HG03045 (cell line): ENCODE measurements around the gene SMPD3.

Experiments
- ATAC-seq: cut with Tn5 transposase; IDR thresholded peaks from one replicate; pipeline ENCODE4 v1.9.1; 2021; ENCODE audit warnings: mild to moderate bottlenecking, moderate library complexity; ENCODE audit not compliant: unreplicated experiment

The SMPD3 gene

DNA sequence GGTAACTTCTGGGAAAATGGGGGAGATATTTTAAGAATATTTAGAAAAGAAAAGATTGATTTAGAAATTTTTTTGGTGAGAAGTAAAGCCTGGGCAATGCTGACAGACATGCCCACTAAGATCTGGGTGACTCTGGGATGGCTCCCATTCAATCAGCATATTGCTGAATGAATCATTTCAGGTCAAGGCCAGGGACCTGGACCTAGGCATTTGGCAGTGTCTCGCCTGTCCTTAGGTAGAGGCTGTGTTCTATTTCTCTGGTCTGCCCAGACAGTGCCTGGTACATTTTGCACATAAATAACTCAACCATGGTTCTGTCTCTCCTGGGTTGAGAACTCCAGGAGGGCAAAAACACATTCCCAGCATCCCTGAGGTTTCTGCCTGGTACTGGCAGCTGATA is 39.9 kb downstream of the SMPD3 start:
- ATAC-seq: no peak

DNA sequence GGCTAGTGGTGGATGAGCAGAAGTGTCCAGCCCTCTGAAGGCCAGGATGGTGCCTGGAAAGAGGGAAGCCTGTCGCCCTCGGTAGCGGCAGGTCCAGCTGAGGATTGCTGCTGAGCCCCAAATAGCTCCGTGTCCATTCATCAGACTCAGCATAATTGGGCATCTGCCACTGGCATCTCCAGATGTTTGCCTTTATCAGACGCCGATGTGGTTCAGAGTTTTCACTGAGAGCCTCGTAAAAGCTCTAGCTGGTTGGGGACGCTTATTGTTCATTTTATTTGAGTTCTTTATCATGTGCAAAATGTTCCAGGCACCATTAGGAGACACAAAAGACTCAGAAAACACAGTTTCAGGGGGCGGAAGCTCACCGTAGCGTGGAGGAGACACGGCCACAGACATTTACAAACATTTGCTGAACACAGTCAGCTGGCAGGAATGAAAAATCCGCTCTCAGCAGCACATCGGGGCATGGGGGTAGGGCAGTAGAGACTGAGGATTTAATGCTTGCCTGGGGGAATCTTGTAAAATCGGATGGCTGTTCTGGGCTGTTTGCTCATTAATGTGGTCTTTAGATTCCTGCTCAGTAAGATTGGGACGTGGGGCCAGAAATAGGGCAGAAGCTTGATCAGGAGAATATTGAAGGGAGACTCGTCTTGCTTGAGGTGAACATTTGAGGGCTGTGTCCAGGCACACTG is 41.7 kb downstream of the SMPD3 start:
- no peak for ATAC-seq

DNA sequence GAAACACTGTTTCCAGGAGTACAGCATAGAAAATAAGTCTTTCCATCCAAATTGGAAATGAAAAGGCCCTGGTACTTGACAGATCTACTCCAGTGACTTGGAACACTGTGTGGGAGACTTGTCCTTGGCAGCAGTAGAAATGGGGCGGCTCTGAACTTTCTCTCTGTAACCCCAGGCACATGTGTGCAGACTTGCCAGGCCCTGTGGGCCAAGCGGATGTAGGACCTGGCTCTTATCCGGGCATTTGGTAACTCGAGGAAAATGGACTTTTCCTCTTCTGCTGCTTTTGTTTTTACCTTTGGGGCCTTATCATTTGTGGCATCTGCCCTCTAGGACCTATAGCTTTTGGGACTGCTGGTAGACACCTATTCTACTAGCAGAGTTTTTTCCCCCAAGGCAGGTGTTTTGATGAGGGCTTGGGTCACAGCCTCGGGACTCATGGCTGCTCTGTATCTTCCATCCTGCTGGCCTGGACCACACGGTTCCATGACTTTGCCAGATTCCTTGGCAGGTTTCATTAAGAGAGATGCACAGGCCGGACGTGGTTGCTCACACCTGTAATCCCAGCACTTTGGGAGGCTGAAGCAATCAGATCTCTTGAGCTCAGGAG is 43.5 kb downstream of the SMPD3 start:
- ATAC-seq: no peak

- ATAC-seq: no peak
Measured at GRCh38 chr16:68403704-68404103, 44.6 kb downstream of the SMPD3 start.

- ATAC-seq: no peak
Measured at GRCh38 chr16:68403177-68403576, 45.1 kb downstream of the SMPD3 start.

DNA sequence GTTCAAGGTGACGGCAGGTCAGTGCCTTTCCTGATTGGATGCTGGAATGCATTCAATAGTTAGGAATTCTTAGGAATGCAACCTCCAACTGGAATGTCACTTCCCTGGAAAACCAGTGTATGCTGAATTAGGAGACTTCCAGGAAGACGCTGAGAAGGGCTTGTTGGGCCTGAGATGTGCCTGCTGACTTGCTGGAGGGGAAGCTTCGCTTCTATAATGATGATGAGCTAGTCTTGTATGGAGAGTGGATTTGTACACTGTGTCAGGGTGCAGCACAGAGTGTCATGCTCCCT is 45.6 kb downstream of the SMPD3 start:
- ATAC-seq: no peak

- no peak for ATAC-seq
Measured at GRCh38 chr16:68401871-68402747, 46.2 kb downstream of the SMPD3 start.

DNA sequence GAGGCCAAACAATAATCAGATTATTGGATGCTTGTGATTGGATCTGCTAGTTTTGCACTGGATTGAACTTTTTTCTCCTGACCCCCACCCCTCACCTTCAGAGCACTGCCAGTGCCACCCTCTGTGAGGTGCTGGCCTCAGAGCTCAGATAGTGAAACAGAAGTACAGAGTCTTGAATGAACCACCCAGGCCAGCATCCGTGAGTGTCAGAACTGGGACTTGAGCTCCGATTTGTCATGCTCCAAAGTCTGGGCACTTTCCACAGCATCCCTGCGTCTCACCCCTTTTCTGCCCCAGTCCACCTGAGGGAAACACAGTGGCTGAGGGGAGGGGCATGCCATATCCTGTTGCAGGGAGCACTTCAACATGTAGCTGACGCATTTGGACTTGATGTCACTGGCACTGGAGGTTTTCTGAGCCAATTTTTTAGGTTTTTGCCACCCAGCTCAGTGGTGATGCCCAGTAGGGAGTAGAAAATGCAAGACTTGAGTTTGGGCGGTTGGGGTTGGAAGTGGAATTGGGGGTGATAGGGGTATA is 47.3 kb downstream of the SMPD3 start:
- no peak for ATAC-seq

DNA sequence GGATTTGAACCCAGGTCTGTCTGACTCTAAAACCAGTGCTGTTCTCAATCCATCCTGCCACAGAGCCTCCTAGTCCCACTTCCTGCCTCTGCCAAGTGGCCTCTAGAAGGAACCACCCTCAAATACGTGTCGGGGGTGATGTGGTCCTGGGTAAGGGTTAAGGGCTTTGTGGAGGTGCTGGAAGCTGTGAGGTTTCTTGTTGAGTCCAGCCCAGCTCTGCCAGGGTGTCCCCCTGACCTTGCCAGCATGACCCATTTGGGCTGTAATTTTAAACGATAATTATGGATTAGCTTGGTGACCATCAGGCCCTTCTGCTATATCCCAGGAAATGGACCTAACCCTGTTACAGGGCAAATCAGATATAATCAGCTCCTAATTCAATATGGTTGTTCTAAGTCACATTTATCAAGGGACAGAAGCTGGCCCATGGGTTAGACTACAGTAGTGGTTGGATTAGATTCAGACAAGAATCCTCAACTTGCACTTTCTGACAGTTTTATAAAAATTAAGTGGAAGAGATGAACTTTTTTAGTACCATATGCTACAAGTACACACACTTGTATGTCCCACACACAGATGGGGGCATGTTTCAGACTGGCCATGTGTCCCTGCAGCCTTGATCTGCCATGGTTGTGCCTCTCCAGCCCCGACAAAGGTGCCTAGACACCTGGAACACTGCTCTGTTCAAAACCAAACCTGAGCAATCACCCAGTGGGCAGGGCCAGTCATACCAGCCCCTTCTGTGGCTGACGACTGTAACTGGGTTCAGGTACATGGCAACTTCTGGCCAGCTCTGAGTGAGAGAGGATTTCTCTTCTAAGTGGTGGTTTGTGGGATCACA is 48.0 kb downstream of the SMPD3 start:
- no peak for ATAC-seq

DNA sequence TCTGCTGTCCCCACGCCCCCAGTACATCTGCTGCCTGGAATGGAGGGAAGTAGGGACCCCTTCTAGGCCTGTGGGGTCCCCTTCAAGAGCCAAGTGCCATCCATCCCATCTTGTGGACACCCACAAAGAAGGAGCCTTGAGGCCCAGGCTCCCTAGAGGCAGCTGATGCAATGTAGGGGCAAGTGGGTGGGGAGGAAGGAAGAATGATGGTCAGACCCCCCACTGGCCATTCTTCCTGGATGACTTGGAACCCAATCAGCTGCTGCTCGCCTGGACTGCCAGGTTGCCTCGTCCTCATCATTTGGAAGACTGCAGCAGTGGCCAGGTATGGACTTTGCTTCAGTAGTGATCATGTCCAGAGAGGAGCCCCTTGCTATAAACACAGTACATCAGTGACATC is 48.9 kb downstream of the SMPD3 start:
- ATAC-seq: no peak

- no peak for ATAC-seq
Measured at GRCh38 chr16:68397710-68398201, 50.6 kb downstream of the SMPD3 start.

GRCh38 chr16:68396481-68396880 is 51.8 kb downstream of the SMPD3 start:
- ATAC-seq: no peak

DNA sequence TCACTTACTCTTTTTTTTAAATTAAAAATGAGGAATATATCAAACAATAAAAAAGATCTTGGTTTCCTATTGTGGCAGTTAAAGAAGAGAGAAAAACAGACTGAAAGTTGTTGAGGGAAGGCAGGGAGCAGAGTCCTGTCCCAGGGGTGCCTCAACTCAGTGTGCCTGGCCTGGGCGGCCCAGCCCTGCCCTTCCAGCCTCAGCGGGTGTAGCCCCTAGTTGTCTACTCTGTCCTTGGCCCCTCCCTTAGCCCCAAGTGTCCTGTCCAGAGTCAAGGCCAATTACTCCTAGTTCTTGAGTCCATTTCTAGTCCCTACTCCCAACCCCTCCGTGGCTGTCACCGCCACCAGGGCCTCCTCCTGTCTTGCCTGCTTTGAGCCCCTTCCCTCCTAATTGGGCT is 52.5 kb downstream of the SMPD3 start:
- no peak for ATAC-seq

- ATAC-seq: no peak
Measured at GRCh38 chr16:68395167-68395786, 53.0 kb downstream of the SMPD3 start.

GRCh38 chr16:68393333-68393732 is 55.0 kb downstream of the SMPD3 start:
- ATAC-seq: no peak

GRCh38 chr16:68389750-68390371 is 58.4 kb downstream of the SMPD3 start:
- ATAC-seq: no peak

DNA sequence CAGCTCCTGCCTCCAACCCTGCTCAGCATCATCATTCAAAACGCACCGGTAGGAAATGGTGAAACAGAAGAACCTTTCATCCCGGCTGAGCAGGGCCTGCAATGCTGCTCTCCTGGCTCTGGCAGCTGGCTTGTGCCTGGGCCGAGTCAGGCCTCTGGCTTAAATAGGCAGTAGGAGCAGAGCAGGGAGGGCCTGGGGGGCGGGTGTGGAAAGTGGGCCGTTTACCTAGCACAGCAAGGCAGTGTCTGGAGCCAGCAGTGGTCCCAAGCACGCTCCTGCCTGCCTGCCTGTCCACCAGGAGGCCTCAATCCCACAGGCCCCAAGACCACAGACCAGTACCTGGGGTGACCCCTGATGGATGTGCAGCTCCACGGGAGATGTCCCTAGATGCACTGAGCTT is 59.3 kb downstream of the SMPD3 start:
- no peak for ATAC-seq

DNA sequence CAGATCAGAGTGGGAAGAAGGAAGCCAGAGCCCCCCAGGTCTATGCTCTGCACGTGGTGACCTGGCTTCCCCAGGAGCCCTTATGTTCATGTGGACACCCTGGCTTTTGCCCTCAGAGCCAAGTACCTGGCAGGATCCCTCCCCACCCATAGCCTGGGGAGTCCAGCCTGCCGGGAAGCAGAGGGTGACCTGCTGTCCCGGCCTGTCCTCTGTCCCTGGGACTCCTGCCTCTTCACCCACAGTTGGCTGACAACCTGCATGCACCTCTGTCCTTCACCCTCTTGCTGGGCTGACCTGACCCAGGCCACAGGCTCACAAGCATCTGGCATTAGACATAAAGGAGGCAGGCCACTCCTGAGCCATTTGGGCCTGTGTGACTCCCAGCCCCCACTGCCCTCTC is 60.2 kb downstream of the SMPD3 start:
- no peak for ATAC-seq

DNA sequence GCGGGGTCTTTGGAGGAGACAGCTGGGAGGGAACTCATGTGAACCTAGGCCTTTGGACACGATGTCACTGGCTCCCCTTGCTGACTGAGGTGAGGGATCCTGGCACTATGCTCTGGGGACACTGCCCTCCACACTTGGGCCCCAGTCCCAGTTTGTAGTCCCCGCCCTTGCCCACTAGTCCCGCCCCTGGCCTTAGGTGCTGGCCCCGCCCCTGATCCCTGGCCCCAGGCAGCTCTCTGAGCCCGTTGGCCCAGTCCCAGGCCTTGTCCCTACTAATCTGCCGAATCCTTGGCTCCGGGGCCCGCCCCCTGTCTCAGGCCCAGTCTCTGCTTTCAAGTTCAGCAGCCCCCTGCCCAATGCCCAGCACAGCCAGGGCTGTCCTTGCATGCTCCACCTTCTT is 61.0 kb downstream of the SMPD3 start:
- no peak for ATAC-seq

- no peak for ATAC-seq
Measured at GRCh38 chr16:68386628-68387027, 61.7 kb downstream of the SMPD3 start.
